GM21367 (cell line): ENCODE results near the gene KLHL36.
A peak's percentile ranks its signal among the peaks of the same experiment; 100 is the strongest.
"Not testable (repeated sequence)": the region's sequence is repeated elsewhere in the genome, so short reads cannot be mapped to it uniquely, and the experiment has no call there.

Source experiments
- ATAC-seq: cut with Tn5 transposase; IDR thresholded peaks from one replicate; pipeline ENCODE4 v1.9.1; 2021; ENCODE audit not compliant: unreplicated experiment

The KLHL36 gene

DNA sequence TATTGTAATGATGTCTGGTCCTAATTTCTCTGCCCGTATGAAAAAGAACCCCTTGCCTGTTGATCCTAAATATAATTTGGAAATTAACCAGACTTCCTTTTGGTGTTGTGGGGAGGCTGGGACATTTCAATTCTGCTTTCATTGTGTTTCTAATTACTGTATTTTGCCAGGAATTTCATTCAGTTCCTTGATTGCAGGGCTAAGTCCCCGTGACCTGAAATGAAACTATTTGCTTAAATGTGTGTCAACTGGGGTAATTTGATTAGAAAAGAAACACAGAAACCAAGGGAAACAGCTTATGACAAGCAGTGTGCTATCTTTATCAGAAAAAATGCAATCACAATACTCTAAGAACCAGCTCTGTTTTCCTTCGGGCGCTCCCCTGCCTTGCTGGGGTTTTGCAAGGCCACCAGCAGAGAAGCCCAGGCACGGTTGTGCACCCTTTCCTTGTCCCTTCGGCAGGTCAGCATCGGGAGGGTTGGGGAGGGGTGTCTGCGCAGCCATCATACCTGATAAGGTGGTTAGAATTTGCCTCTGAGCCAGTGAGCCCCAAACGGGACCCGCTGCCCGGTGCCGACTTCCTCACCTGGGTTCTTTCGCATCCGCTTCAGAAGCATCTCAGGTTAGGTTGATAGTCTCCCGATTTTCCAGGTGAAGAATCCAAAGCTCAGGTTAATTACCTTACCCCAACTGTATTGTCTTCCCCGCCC lies 19.4 kb downstream of the KLHL36 start:
- ATAC-seq: no peak

DNA sequence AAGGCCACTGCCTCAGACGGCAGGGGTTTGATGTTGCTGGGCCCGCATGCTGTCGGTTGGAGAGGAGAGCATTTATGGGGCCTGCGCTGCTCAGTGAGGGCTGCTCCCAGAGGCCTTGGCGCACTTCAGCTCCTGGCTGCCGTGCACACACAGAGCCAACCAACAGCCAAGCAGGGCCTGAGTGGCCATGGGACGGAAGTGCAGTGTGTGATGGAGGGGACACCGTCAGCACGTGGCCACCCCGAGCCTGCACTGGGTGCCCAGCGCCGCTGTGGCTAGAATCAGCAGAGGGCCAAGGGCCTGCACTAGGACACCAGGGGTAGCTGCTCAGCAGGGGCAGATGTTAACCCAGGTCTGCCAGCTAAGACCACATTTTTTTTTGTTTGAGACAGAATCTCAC lies 21.8 kb downstream of the KLHL36 start:
- no peak for ATAC-seq

GRCh38 chr16:84672276-84673202 lies 24.2 kb downstream of the KLHL36 start:
- ATAC-seq: peak; percentile 62

- no peak for ATAC-seq
Measured at GRCh38 chr16:84673203-84673535, 24.9 kb downstream of the KLHL36 start.

- ATAC-seq: no peak
Measured at GRCh38 chr16:84673561-84673960, 25.2 kb downstream of the KLHL36 start.

- no peak for ATAC-seq
Measured at GRCh38 chr16:84675423-84675822, 27.1 kb downstream of the KLHL36 start.

DNA sequence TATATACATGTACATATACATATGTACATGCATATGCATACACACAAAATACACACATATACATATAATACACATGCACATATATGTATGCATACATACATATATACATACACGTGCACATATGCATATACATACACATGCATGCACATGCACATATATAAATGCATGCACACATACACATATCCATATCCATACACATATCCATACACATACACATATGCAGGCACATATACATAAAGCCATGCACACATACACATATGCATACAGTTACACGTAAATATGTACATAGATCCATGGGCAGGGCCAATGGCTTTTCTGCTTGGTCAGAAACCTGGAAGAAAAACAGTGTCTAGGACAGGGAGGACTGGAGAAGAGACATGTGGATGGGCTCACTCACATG lies 27.6 kb downstream of the KLHL36 start:
- ATAC-seq: no peak

- no peak for ATAC-seq
Measured at GRCh38 chr16:84677017-84677803, 28.9 kb downstream of the KLHL36 start.

DNA sequence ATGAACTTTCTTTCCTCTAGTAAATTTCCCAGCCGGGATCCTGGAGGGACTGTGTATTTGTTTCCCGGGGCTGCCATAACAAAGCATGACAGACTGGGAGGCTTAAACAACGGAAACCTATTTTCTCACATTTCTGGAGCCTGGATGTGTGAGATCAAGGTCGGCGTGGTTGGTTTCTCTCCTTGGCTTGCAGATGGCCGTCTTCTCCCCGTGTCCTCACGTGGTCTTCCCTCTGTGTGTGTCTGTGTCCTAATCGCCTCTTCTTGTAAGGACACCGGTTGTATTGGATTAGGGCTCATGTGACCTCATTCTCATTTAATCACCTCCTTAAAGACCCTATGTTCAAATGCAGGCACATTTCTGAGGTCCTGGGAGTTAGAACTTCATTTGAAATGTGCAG lies 29.5 kb downstream of the KLHL36 start:
- no peak for ATAC-seq

GRCh38 chr16:84678541-84678940 lies 30.2 kb downstream of the KLHL36 start:
- ATAC-seq: no peak

GRCh38 chr16:84680165-84680842 lies 32.0 kb downstream of the KLHL36 start:
- no peak for ATAC-seq

GRCh38 chr16:84680843-84681629 lies 32.7 kb downstream of the KLHL36 start:
- ATAC-seq: no peak

- ATAC-seq: no peak
Measured at GRCh38 chr16:84683691-84684591, 35.6 kb downstream of the KLHL36 start.

GRCh38 chr16:84684592-84684965 lies 36.3 kb downstream of the KLHL36 start:
- ATAC-seq: no peak

DNA sequence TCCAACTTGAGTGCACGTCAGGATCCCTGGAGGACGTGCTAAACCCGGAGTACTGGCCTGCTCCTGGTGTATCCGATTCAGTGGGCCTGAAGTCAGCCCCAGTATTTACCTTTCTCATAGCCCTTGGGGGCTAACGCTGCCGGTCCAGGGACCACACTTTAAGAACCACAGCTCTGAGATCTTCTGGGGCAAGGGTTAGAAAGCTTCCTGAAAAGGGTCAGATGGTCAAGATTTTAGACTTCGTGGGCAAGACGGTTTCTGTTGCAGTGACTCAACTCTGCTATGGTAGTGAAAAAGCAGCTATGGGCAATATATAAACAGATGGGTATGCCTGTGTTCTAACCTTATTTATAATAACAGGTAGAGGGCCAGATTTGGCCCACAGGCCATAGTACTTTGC lies 36.9 kb downstream of the KLHL36 start:
- ATAC-seq: no peak

GRCh38 chr16:84686707-84687298 lies 38.5 kb downstream of the KLHL36 start:
- ATAC-seq: no peak

GRCh38 chr16:84687715-84688114 lies 39.4 kb downstream of the KLHL36 start:
- peak; percentile 80 for ATAC-seq

DNA sequence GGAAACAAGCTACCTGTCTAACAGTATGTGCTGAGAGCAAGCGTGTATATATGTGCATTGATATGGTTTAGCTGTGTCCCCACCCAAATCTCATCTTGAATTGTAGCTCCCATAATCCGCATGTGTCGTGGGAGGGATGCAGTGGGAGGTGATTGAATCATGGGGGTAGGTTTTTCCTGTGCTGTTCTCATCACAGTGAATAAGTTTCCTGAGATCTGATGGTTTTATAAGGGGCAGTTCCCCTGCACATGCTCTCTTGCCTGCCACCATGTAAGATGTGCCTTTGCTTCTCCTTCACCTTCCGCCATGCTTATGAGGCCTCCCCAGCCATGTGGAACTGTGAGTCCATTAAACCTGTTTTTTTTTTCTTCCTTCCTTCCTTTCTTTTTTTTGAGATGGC lies 39.9 kb downstream of the KLHL36 start:
- ATAC-seq: not testable (repeated sequence)

DNA sequence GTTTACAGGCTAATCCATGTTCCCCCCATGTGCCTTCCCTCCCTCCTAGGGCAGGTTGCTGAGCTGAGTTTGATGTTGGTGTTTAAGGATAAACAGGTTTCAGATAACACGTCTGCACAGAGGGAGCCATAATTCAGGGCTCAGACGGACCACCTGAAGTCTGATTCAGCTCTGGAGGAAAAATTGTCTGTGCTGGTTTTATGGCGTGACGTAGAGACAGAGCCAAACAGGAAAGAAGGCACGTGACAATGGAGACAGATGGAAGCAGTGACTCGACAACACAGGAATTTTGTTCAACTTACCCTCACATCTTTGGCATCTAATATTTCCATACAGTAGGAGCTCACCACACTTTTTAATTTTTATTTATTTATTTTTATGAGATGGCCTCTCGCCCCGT lies 40.8 kb downstream of the KLHL36 start:
- ATAC-seq: no peak
